ENCODE measurements around the gene CCDC134. TPM values are rescaled to one million over a fixed set of nuclear protein-coding genes. Genes with fewer than 3 reads are reported as not detected.

The CCDC134 gene
- total and polyA plus RNA-seq, 2 of the 8 experiments (the other 6 are each of a cell fraction or from before 2014, with no cell fraction given) = 7.7 to 20.0 TPM

GRCh38 chr22:41857860-41858199, 57.4 kb downstream of the CCDC134 start:
- no peak overlapping the region for H2BK20ac ChIP-seq (ENCODE audit: low read length)
- TF ChIP-seq GTF2F1 (IDR thresholded peaks at IDR 0.05; ENCODE audit: borderline replicate concordance, low read depth, low read length) = no peak
- no peak for TF ChIP-seq E2F6 (IDR thresholded peaks at IDR 0.05)
- no peak for TF ChIP-seq KDM5A (IDR thresholded peaks at IDR 0.05; ENCODE audit: low read length)
- no peak for TF ChIP-seq CTBP2 (IDR thresholded peaks at IDR 0.05; ENCODE audit: borderline replicate concordance, insufficient read depth, insufficient read length, low read length)
- TF ChIP-seq RBBP5 (IDR thresholded peaks at IDR 0.05; ENCODE audit: borderline replicate concordance, low read depth, low read length) = no peak
- no peak for TF ChIP-seq SAP30 (IDR thresholded peaks at IDR 0.05; ENCODE audit: insufficient read depth, insufficient replicate concordance, low read length)
- TF ChIP-seq SUZ12 (IDR thresholded peaks at IDR 0.05; ENCODE audit: low read length) = no peak
- TF ChIP-seq CHD1 (IDR thresholded peaks at IDR 0.05; ENCODE audit: low read depth, low read length) = no peak
- no peak for TF ChIP-seq NRF1 (IDR thresholded peaks at IDR 0.05; ENCODE audit: low read depth, low read length)
- no peak for TF ChIP-seq ATF3 (IDR thresholded peaks at IDR 0.05; ENCODE audit: insufficient read depth, low read depth, low read length)
- TF ChIP-seq RAD21 (IDR thresholded peaks at IDR 0.05 in 1 of 2, conservative IDR thresholded peaks at IDR 0.05 in 1 of 2; ENCODE audit: low read depth in 2 of 2, low read length in 2 of 2) = no peak
- TF ChIP-seq SP4 (IDR thresholded peaks at IDR 0.05; ENCODE audit: low read length) = no peak
- no peak for TF ChIP-seq YY1 (IDR thresholded peaks at IDR 0.05; ENCODE audit: low read depth, low read length)
- TF ChIP-seq BCL11A (IDR thresholded peaks at IDR 0.05; ENCODE audit: low read depth in 2 of 2, low read length in 2 of 2) = no peak

More at GRCh38 chr22:41857860-41858199, 57.4 kb downstream of the CCDC134 start:
- Histone ChIP-seq H4K8ac (ENCODE audit: extremely low read depth, insufficient read depth, low read length) (no peak overlapping the region), H2BK5ac (ENCODE audit: low read depth, low read length) (no peak overlapping the region), H3K23me2 (ENCODE audit: low read depth, low read length) (no peaks in the 10 kb centered on the region), H3K4me1 (replicated peaks in 1 of 4; ENCODE audit: control insufficient read depth in 3 of 4, insufficient read depth in 4 of 4, low read length in 3 of 4) (peaks cover 0 to 6% (median 2%) of the 10 kb centered on the region in 4 experiments; a peak in 3 of 7 replicates), H3K4me3 (ENCODE audit: extremely low read depth in 1 of 4, insufficient read depth in 2 of 4, low read depth in 3 of 4, low read length in 4 of 4) (no peak overlapping the region), H3K56ac (replicated peaks; ENCODE audit: insufficient read length, low read depth, low read length) (no peak overlapping the region), H4K91ac (replicated peaks; ENCODE audit: insufficient read length, low read length) (no peak overlapping the region), H3K4me2 (ENCODE audit: insufficient read depth in 1 of 2, low read depth in 2 of 2, low read length in 2 of 2) (no peak overlapping the region), H3K23ac (ENCODE audit: insufficient read length) (no peak overlapping the region), H2BK15ac (ENCODE audit: low read length) (no peak overlapping the region), H3K9me3 (ENCODE audit: insufficient read depth in 2 of 2, low read depth in 1 of 2, low read length in 1 of 2) (no peaks in the 10 kb centered on the region), H3K36me3 (ENCODE audit: control insufficient read depth in 2 of 4, insufficient read depth in 4 of 4, low read length in 3 of 4) (no peaks in the 10 kb centered on the region), H3K14ac (ENCODE audit: insufficient read length) (no peak overlapping the region), H4K5ac (ENCODE audit: insufficient read length, low read depth, low read length) (no peak overlapping the region), H3K27me3 (replicated peaks in 1 of 4; ENCODE audit: control insufficient read depth in 3 of 4, extremely low read depth in 1 of 4, insufficient read depth in 3 of 4, low read length in 3 of 4) (no peaks in the 10 kb centered on the region), H3K79me2 (ENCODE audit: control insufficient read depth in 1 of 2, insufficient read depth in 2 of 2, low read length in 2 of 2) (peaks cover 20 to 90% of the 10 kb centered on the region in 2 experiments), H2BK120ac (replicated peaks; ENCODE audit: low read depth, low read length) (no peak overlapping the region), H3K79me1 (ENCODE audit: low read depth, low read length) (peaks cover 8% of the 10 kb centered on the region), H3K18ac (ENCODE audit: extremely low read depth, low read length) (no peak overlapping the region), H3K9ac (replicated peaks in 1 of 4; ENCODE audit: extremely low read depth in 1 of 4, low read depth in 3 of 4, low read length in 3 of 4) (no peak overlapping the region), H3K27ac (ENCODE audit: low read depth, low read length) (no peak overlapping the region), H3K4ac (replicated peaks; ENCODE audit: insufficient read length, low read depth, low read length) (no peak overlapping the region), H4K20me1 (replicated peaks in 1 of 2; ENCODE audit: control insufficient read depth in 1 of 2, insufficient read depth in 2 of 2, low read length in 2 of 2) (peaks cover 13 to 17% of the 10 kb centered on the region in 2 experiments), H2AFZ (ENCODE audit: low read length) (no peak overlapping the region), H2AK5ac (ENCODE audit: low read depth, low read length) (no peak overlapping the region), H2BK12ac (ENCODE audit: low read depth, low read length) (no peak overlapping the region)
- ChIA-PET CTCF (ENCODE audit: partially characterized antibody) (interaction anchor here (0.8 to 4.7 kb wide), 21 partner anchors 9 to 260 kb away, joined by 3 to 34 read pairs (median 4); partner anchors contain the start of genes CCDC134, MEI1 and SREBF2), POLR2A (ENCODE audit: partially characterized antibody) (interaction anchor here (2.4 to 4.1 kb wide), 2 partner anchors 12 to 25 kb away, joined by 13 to 16 read pairs; partner anchors contain the start of gene SREBF2)
- DNase-seq (ENCODE audit: low read depth in 1 of 2, low spot score in 2 of 2) (no peak), FAIRE-seq (no peak)

Measured in H1 (cell line).